ENCODE data around the gene CALD1.

- TF ChIP-seq POLR2A (IDR thresholded peaks at IDR 0.05) (no peak), CTCF (IDR thresholded peaks at IDR 0.05) (no peak)
Observed at GRCh38 chr7:134866617-134867016, 87.2 kb downstream of the CALD1 start.

All from uterus (tissue), 2 donors.